SK-N-SH treated with all-trans-retinoic acid at 6 μM for 48 hours (cell line): ENCODE measurements around the gene DCTN2.

ENCODE experiments used
- ESRRG ChIP-seq: fragments of 250-450 bp; sonication (Bioruptor Pico); IDR thresholded peaks from 2 replicates; pipeline ENCODE4 v1.6.1; 2021; ENCODE audit warnings: mild to moderate bottlenecking
- GLIS3 ChIP-seq: fragments of 250-450 bp; sonication (Bioruptor Pico); IDR thresholded peaks from 2 replicates; pipeline ENCODE4 v1.5.0; 2020; ENCODE audit warnings: mild to moderate bottlenecking, moderate library complexity
- PATZ1 ChIP-seq: fragments of 250-450 bp; sonication (Bioruptor Pico); IDR thresholded peaks from 2 replicates; pipeline ENCODE4 v1.8.0; 2020; ENCODE audit warnings: mild to moderate bottlenecking, moderate library complexity, borderline replicate concordance
- PPARA ChIP-seq: fragments of 250-450 bp; sonication (Bioruptor Pico); IDR thresholded peaks from 2 replicates; pipeline ENCODE4 v1.5.0; 2020; ENCODE audit warnings: mild to moderate bottlenecking, borderline replicate concordance
- RARB ChIP-seq: fragments of 250-450 bp; sonication (Bioruptor Pico); IDR thresholded peaks from 2 replicates; pipeline ENCODE4 v1.8.0; 2021; ENCODE audit warnings: mild to moderate bottlenecking, moderate library complexity
- SNAI2 ChIP-seq: fragments of 250-450 bp; sonication (Bioruptor Pico); IDR thresholded peaks from 2 replicates; pipeline ENCODE4 v1.5.0; 2020; ENCODE audit warnings: mild to moderate bottlenecking, moderate library complexity
- TOX ChIP-seq: fragments of 250-450 bp; sonication (Bioruptor Pico); IDR thresholded peaks from 2 replicates; pipeline ENCODE4 v1.8.0; 2021; ENCODE audit warnings: mild to moderate bottlenecking, moderate library complexity, borderline replicate concordance
- TSHZ2 ChIP-seq: fragments of 250-450 bp; sonication (Bioruptor Pico); IDR thresholded peaks from 2 replicates; pipeline ENCODE4 v1.5.0; 2020; ENCODE audit warnings: mild to moderate bottlenecking, moderate library complexity
- ZFP3 ChIP-seq: fragments of 250-450 bp; sonication (Bioruptor Pico); IDR thresholded peaks from 2 replicates; pipeline ENCODE4 v1.5.0; 2020; ENCODE audit warnings: mild to moderate bottlenecking, moderate library complexity
- ZFP30 ChIP-seq: fragments of 450-650 bp; formaldehyde crosslinking; IDR thresholded peaks from 2 replicates; pipeline ENCODE4 v1.5.0; 2022; ENCODE audit warnings: mild to moderate bottlenecking, moderate library complexity
- ZNF565 ChIP-seq: fragments of 450-650 bp; formaldehyde crosslinking; conservative IDR thresholded peaks from 2 replicates; pipeline ENCODE4 v1.5.0; 2020; ENCODE audit warnings: low read depth, mild to moderate bottlenecking, moderate library complexity
- TF ChIP-seq, protein P1 (sequence below): fragments of 250-450 bp; sonication (Bioruptor Pico); IDR thresholded peaks from 2 replicates; pipeline ENCODE4 v1.5.1; 2020; ENCODE audit warnings: low read depth, mild to moderate bottlenecking, moderate library complexity

DNA sequence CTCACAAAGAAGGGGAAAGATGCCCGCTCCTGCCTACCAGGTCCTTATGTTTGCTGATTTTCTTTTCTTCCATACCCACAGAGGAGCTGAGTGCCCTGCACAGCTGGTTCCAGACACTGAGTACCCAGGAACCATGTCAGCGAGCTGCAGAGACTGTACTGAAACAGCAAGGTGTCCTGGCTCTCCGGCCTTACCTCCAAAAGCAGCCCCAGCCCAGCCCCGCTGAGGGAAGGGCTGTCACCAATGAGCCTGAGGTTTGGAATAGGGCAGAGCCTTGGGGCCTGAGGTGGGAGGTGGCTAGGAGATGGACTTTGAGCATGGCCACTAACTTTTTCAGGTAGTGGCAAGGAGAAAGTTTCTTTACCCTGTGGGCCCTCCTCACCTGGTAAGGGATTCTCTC lies 56.9 kb downstream of the DCTN2 start:
- TF ChIP-seq ZFP30 (CRISPR knock-in tag) (no peak), PATZ1 (CRISPR knock-in tag) (no peak), RARB (CRISPR knock-in tag) (no peak), PPARA (no peak), TOX (CRISPR knock-in tag) (no peak), GLIS3 (no peak), ESRRG (CRISPR knock-in tag) (no peak), TSHZ2 (CRISPR knock-in tag) (no peak), ZFP3 (CRISPR knock-in tag) (no peak), SNAI2 (CRISPR knock-in tag) (no peak), ZNF565 (no peak)
- TF ChIP-seq, protein P1, sequence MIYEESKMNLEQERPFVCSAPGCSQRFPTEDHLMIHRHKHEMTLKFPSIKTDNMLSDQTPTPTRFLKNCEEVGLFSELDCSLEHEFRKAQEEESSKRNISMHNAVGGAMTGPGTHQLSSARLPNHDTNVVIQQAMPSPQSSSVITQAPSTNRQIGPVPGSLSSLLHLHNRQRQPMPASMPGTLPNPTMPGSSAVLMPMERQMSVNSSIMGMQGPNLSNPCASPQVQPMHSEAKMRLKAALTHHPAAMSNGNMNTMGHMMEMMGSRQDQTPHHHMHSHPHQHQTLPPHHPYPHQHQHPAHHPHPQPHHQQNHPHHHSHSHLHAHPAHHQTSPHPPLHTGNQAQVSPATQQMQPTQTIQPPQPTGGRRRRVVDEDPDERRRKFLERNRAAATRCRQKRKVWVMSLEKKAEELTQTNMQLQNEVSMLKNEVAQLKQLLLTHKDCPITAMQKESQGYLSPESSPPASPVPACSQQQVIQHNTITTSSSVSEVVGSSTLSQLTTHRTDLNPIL (CRISPR knock-in tag), result no peak
